GM19193 (cell line): ENCODE data around the gene MICU1.
A peak's percentile ranks its signal among the peaks of the same experiment; 100 is the strongest.

Experiments
- POLR2A ChIP-seq: IDR thresholded peaks from 4 replicates; pipeline ENCODE4 v1.6.1; 2011; ENCODE audit not compliant: insufficient read depth, insufficient read length; ENCODE audit errors: extremely low read depth

The MICU1 gene

DNA sequence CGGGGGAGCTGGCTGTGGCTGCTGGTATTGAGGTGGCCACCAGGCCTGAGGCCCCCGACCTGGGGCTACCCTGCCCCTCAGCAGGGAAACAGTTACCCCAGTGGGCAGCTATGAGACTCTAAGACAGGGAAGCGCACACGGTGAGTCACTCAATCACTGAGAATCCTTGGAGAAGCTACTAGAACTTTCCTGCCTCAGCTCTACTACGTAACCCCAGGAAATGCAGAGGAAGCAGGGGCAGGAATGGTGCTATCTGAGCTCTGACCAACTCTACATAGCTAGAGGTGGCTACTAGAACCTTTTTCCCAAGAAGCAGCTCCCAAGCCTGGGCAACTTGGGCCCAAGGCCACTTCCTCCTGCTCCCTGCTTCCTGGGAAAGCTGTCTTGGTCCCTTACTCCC, 283.0 kb downstream of the MICU1 start:
- TF ChIP-seq POLR2A = no peak

DNA sequence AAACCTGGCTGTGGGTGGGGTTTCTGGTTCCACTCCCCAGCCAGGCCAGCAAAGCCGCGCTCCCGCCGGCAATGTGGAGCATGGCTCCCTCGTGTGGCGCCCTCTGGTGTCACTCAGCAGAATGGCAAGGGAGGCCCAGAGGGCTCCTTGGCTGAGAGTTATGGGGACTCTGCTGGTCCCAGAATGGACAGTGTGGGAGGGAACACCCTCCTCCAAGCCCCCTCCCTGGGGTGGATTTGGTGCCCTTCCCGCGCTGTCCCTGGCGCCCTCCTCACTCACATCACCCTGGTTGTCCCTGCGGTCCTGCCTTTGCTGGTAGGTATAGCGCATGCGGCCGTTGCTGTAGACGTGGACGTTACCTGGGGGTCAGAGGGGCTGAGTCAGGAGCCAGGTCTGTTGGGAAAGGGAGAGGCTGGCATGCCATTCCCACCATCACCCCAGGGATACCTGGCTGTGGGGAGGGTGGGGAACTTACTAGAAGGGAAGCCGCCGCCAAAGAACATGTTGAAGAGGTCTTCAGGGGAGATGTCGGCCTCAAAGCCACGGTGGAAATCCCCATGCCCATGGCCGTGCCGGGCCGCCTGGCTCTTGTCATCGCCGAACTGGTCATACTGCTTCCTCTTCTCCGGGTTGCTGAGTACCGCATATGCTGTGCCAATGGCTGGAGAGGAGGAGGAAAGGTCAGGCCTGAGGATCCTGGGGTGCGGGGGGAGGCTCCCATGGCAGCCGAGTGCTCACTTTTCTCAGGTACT, 285.2 kb downstream of the MICU1 start:
- TF ChIP-seq POLR2A = no peak

DNA sequence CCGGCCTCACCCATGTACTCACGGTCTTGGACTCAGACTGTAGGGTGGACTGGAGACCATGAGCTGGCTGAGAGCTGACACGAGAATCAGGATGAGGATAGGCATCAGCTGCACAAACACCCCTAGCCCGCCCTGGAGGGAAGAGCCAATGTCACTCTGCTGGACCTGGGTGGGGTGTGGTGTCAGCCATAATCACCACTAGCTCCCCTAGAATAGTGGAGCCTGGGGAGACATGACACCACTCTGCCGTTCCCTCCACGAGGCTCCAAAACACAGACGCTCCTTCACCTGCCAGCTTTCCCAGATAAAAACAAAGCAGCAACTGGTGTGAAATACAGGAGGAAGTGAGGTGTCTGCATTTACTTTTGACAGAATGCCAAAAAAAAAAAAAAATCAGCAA, 287.7 kb downstream of the MICU1 start:
- no peak for TF ChIP-seq POLR2A

DNA sequence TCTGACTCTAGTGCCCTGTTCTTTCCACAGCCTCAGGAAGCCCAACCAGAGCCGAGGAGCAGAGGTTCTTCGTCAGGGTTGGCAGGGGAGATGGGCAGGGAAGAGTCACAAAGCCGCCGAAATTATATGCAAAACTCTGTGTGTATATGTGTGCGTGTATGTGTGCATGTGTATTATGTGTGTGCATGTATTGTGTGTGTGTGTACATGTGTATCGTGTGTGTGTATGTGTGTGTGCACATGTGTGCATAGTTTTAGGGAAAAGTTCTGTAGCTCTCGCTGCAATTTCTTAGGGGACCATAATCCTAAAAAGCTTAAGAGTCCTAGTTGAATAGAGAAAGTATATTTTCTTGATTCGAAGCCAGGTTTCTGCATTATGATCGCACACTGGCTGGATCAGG, 288.2 kb downstream of the MICU1 start:
- no peak for TF ChIP-seq POLR2A

DNA sequence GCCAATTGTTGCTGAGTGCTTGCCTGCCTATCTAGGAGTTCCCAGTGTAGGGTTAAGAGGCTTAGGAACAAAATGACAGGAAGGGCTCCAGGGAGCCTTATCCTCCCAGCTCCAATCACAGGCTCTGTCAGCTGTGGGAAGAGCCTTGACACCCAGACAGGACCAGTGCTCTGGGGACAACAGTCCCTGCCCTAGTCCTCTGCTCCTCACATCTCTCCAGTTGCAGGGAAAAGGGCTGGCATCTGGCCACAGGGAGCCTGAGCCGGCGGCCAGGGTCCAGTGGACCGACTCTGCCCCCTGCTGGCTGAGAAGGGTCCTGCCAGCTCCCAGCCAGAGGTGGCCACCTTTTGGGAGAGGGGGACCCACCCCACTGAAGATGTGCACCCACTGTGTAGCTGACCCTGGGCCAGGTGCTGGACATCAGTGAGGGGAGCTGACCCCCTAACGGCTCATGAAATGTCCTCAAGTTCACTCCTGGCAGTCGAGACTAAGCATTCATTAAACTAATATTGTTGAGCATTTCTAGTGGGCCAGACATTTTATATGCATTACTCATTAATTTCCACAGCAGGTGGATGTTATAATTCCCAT, 288.7 kb downstream of the MICU1 start:
- TF ChIP-seq POLR2A = no peak

DNA sequence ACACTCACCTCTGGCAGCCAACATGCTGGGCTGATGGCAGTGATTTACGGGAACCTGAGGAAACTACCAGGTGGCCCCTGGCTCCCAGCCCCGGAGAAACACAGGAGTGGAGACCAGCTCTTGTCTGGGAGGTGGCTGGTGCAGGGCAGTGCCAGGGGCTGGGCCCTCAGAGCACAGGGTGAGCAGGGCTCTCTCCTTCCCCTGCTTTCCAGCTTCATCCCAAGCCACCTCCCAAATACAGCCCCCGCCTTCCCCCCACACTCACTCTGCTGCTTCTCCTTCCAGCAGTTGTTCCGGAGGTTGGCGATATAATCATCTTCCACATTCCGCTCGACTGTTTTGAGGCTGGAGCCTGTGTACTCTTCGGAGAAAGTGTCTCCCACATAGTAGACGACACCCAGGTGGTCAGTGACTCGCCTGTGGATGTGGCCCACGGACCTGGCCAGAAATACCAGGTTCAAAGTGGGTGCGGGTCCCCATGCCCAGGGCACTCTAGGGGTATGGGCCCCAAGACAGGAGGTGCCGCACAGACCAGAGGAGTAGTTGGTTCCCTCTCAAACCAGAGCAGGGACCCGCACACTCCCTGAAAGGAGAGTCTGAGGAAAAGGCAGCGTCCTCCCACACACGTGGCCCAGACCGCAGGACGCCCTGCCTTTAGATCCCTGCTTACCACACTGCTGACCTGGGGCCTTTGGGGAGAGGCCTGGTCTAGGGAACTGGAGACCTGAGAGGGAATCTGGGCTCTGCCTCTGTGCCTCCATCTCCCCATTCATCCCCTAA, 289.4 kb downstream of the MICU1 start:
- TF ChIP-seq POLR2A = no peak

DNA sequence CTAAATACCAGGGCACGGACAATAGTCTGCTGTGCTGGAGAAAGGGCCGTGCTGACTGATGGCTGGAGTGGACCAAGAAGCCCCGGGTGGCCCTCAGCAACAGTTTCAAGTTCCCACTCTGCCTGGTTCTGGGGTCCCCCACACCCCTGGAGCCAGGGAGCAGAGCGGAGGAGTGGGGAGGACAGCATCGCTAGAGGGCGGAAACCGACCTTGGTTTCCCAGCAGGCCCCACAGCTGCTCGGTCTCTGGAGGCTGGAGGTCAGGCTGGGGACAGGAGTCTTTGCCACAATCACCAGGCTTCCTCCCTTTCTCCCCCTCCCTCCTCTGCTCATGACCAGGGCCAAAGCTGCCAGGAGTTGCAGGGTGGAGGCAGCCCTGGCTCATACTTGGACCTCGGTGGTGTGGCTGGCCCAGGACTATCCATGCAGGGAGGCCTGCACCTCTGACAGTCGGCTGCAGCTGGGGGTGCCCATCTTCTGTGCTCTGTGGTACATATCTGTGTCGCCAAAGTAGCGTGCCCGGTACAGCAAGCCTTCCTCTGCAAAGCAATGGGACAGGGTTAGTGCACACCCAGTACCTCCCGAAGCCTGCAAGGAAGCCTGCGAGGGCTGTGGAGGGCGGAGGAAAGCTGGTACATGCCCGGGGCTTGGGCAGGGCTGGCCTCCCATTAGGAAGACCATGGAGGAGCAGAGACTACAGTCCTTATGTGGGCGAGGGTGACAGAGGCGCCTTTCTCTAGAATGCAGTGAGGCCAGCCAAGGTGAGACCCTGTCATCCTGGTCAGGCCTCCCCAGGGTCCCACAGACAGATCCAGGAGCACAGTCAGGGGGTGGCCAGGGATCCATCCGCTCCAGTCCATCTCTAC, 290.3 kb downstream of the MICU1 start:
- TF ChIP-seq POLR2A = peak; percentile 35

DNA sequence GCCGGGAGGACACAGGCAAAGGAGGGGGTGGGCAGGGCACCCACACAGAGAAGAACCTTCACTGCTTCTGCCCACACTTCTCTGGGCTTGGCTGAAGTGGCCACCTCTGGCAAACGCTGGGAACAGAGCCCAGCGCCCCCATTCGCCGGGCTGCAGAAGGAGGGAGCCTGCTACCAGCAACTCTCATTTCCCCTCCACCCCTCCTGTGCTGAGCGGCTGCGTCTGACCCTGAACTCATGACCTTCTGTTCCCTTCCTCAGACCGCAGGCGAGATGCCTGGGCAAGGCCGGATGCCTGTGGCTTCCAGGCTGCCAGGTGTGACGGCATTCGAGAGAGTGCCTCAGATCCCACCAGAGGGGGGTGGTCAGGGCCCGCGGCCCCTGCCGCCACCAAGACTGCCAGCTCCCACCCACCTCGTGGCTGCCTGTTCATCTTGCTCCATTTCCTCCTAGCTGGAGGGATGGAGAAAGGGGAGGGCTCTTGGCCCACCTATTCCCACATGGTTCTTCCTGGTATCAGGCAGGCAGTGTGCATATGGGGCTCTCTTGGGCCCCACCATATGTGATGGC, 291.0 kb downstream of the MICU1 start:
- peak; percentile 15 for TF ChIP-seq POLR2A

DNA sequence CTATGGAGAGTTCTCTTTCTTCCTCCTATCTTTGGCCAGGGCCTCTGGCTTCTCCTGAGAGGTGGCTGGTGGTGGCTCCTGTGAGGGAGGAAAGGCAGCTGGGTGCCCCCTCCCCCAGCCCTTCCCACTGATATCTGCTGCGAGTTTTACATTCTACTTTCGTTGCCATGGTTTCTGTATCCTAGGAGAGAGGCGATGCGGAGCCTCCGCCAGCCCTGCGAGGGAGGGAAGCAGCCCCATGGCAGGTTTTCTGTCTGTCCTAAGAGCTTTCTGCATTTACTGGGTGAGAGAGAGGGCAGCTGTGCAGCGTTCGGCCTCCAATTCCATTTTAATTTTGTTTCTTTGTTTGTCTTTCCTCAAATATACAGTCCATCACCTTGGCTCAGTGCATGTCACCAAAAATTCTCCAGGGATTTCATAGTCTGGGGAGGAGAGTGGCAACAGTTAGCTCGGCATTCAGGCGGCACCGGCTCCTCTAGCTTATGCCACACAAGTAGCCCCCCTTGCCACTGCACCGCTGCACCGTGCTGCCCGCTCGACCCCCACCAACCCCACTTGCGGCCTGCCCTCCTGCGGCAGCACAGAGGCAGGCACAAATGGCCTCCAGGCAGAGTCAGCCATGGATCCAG, 291.6 kb downstream of the MICU1 start:
- no peak for TF ChIP-seq POLR2A

DNA sequence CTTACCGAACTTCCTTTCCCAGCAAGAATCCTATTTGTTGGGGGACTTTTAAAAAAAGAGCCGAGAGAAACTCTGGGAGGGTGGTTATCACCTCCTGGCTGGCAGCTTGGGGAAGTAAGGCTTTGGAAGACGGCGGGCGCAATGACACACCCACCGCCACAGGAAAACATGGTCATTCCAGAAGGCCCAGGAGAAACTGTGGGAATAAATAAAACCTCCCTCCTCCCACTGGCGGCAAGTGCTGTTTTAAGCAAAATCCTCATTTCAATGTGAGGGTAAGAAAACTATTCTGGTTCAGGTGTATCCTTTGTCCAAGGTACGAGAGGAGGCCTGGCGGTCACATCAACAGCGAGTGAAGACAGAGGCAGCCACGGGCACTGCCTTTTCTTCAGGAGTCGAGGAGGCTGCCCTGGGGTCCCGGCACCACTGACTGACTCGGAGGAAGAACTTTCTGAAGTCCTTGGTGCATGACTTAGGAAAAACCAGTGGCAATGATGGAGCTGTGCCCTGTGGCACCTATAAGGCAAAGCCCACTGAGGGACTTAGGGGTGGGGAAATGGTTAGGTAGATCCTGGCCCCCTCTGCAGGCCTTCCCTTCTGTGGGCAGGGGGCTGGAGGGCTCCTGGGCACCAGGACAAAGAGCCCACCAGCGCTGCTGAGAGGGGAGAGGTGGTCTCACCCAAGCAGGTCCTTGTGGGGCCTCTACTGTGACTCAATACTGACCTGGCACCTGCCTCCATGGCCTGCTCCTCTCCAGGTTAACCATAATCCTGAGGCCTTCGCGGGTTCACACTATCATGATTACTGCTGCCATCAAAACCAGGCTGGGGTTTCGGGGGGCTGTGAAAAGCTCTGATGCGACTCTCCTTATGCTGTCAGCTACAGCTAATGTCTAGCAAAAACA, 292.5 kb downstream of the MICU1 start:
- no peak for TF ChIP-seq POLR2A

DNA sequence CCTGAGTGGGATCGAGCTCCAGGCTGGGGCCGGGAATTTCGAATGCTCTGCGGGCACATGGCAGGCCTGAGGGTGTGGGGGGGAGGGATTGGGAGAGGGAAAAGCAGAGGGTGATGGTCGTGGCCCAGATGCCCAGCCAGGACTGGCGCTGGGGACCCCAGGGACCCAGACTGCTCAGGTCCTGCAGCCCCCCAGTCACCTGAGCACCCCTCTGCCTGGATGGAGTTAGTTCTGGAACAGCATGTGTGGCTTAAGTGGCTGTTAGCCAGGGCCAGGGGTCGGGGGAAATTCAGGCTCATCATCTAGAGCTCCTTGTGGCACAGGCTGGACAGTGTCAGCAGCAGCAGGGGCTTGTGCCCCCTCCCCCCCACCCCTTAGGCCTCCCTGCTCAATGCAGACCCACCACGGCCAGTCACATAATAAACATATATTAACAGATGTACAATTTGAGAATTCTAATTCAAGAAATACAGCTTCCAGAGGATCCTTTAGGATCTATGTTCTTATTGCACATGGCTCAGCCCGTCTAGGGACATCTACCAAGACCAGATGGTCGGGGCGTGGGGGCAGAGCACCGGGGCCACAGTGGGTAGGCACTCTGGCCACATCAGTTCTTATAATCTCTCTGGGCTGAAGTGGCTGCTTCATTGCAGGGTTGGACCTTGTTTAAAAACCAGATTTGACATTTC, 293.3 kb downstream of the MICU1 start:
- TF ChIP-seq POLR2A = no peak

DNA sequence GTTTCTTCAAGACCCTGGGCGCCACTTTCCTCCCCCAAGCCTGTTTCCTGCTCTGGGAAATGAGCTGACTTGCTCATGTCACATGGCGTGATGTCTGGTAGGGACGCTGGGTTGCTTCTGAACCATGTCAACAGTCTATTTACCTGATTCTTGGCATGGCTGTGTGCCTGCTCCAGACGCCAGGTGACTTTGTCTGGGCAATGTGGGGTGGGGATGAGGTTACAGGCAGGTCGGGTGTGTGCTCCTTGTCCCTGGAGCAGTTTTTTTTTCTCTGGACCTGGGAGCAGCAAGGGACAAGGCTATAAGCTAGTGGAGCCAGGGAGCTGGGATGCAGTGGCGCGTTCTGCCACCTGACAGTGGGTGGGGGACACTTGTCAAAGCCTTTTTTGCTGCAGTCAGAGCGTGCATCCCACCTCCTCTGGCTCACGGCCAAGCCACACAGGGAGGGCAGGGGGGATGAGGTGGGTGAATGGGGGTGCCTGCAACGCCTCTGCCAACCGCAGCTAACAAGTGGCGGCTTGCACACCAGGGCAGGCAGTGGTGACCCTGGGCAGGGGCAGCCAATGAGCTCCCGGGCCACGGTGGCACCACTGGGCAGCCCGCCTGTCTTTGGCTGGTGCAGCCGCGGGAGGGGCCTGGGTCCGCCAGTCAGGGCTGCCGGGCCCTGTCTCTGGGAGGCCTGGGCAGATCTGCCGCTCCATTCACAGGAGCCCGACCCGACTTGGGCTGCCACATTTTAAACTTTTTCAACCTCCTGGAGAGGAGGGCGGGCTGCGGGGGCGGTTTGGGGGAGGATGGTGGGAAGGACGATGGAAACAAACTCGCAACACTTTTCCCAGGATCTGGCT, 294.1 kb downstream of the MICU1 start:
- peak; percentile 48 for TF ChIP-seq POLR2A
